ENCODE data around the gene GALNTL6. TPM values are rescaled to one million over a fixed set of nuclear protein-coding genes. Genes with fewer than 3 reads are reported as not detected.

GALNTL6 gene
- polyA plus RNA-seq, 1 donor from 2014 or later: 14.9 TPM

GRCh38 chr4:172951679-172952451 is 1138.7 kb downstream of the GALNTL6 start:
- Histone ChIP-seq H3K79me2 (replicated peaks; ENCODE audit: insufficient read depth, low read length) (no peaks in the 10 kb centered on the region), H3K9me2 (ENCODE audit: insufficient read depth, low read length) (no peaks in the 10 kb centered on the region), H3K9ac (ENCODE audit: low read length) (no peak overlapping the region), H3K36me3 (ENCODE audit: insufficient read depth, low read length) (no peaks in the 10 kb centered on the region), H3K4me2 (ENCODE audit: low read length) (no peak overlapping the region), H3K27ac (ENCODE audit: low read length) (no peak overlapping the region), H3K9me3 (ENCODE audit: low read length) (no peaks in the 10 kb centered on the region), H3K27me3 (ENCODE audit: insufficient read depth, low read depth, low read length) (no peaks in the 10 kb centered on the region), H3K4me3 (ENCODE audit: low read length) (no peak overlapping the region), H4K20me1 (ENCODE audit: insufficient read depth) (no peaks in the 10 kb centered on the region), H3F3A (ENCODE audit: insufficient read depth, low read length, poor library complexity, severe bottlenecking) (no peaks in the 10 kb centered on the region), H2AFZ (ENCODE audit: low read depth, low read length) (no peak overlapping the region)
- TF ChIP-seq MXI1 (conservative IDR thresholded peaks at IDR 0.05; ENCODE audit: poor library complexity, severe bottlenecking) (no peak), TAF1 (IDR thresholded peaks at IDR 0.05; ENCODE audit: low read depth) (no peak), SMC3 (conservative IDR thresholded peaks at IDR 0.05; ENCODE audit: poor library complexity) (no peak), RAD21 (conservative IDR thresholded peaks at IDR 0.05) (no peak), EZH2 (IDR thresholded peaks at IDR 0.05; ENCODE audit: borderline replicate concordance, insufficient read depth, low read length, poor library complexity, severe bottlenecking) (no peak), EP300 (conservative IDR thresholded peaks at IDR 0.05; ENCODE audit: poor library complexity, severe bottlenecking) (no peak), CTCF (IDR thresholded peaks at IDR 0.05; ENCODE audit: poor library complexity, severe bottlenecking) (no peak), POLR2AphosphoS5 (IDR thresholded peaks at IDR 0.05) (no peak)
- TF ChIP-seq, protein P1, sequence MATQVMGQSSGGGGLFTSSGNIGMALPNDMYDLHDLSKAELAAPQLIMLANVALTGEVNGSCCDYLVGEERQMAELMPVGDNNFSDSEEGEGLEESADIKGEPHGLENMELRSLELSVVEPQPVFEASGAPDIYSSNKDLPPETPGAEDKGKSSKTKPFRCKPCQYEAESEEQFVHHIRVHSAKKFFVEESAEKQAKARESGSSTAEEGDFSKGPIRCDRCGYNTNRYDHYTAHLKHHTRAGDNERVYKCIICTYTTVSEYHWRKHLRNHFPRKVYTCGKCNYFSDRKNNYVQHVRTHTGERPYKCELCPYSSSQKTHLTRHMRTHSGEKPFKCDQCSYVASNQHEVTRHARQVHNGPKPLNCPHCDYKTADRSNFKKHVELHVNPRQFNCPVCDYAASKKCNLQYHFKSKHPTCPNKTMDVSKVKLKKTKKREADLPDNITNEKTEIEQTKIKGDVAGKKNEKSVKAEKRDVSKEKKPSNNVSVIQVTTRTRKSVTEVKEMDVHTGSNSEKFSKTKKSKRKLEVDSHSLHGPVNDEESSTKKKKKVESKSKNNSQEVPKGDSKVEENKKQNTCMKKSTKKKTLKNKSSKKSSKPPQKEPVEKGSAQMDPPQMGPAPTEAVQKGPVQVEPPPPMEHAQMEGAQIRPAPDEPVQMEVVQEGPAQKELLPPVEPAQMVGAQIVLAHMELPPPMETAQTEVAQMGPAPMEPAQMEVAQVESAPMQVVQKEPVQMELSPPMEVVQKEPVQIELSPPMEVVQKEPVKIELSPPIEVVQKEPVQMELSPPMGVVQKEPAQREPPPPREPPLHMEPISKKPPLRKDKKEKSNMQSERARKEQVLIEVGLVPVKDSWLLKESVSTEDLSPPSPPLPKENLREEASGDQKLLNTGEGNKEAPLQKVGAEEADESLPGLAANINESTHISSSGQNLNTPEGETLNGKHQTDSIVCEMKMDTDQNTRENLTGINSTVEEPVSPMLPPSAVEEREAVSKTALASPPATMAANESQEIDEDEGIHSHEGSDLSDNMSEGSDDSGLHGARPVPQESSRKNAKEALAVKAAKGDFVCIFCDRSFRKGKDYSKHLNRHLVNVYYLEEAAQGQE (IDR thresholded peaks at IDR 0.05; ENCODE audit: borderline replicate concordance): no peak

GRCh38 chr4:172953896-172954568 is 1140.8 kb downstream of the GALNTL6 start:
- Histone ChIP-seq H3K9me2 (ENCODE audit: insufficient read depth, low read length) (no peaks in the 10 kb centered on the region), H3K9me3 (ENCODE audit: low read length) (no peaks in the 10 kb centered on the region), H2AFZ (ENCODE audit: low read depth, low read length) (no peak overlapping the region), H3F3A (ENCODE audit: insufficient read depth, low read length, poor library complexity, severe bottlenecking) (no peaks in the 10 kb centered on the region), H3K4me3 (ENCODE audit: low read length) (no peak overlapping the region), H4K20me1 (ENCODE audit: insufficient read depth) (no peaks in the 10 kb centered on the region), H3K79me2 (replicated peaks; ENCODE audit: insufficient read depth, low read length) (no peaks in the 10 kb centered on the region), H3K27me3 (ENCODE audit: insufficient read depth, low read depth, low read length) (no peaks in the 10 kb centered on the region), H3K27ac (ENCODE audit: low read length) (no peak overlapping the region), H3K36me3 (ENCODE audit: insufficient read depth, low read length) (no peaks in the 10 kb centered on the region), H3K4me2 (ENCODE audit: low read length) (no peak overlapping the region), H3K9ac (ENCODE audit: low read length) (no peak overlapping the region)
- no peak for TF ChIP-seq MXI1 (conservative IDR thresholded peaks at IDR 0.05; ENCODE audit: poor library complexity, severe bottlenecking)
- TF ChIP-seq RAD21 (conservative IDR thresholded peaks at IDR 0.05): no peak
- no peak for TF ChIP-seq POLR2AphosphoS5 (IDR thresholded peaks at IDR 0.05)
- TF ChIP-seq SMC3 (conservative IDR thresholded peaks at IDR 0.05; ENCODE audit: poor library complexity): no peak
- TF ChIP-seq, protein P1 (IDR thresholded peaks at IDR 0.05; ENCODE audit: borderline replicate concordance): no peak
- no peak for TF ChIP-seq EP300 (conservative IDR thresholded peaks at IDR 0.05; ENCODE audit: poor library complexity, severe bottlenecking)
- TF ChIP-seq EZH2 (IDR thresholded peaks at IDR 0.05; ENCODE audit: borderline replicate concordance, insufficient read depth, low read length, poor library complexity, severe bottlenecking): no peak
- TF ChIP-seq CTCF (IDR thresholded peaks at IDR 0.05; ENCODE audit: poor library complexity, severe bottlenecking): no peak
- no peak for TF ChIP-seq TAF1 (IDR thresholded peaks at IDR 0.05; ENCODE audit: low read depth)
